Small intestine (tissue), 7 donors: ENCODE results near the gene FAM234B. TPM values are rescaled to one million over a fixed set of nuclear protein-coding genes. Genes with fewer than 3 reads are reported as not detected.

Experiments used
- DNase-seq, 2 donors: peaks; one replicate each; pipeline versions ENCODE4 v3.0.0 to v3.0.0-alpha.2; 2013
- FAIRE-seq: peaks from 2 replicates; lab custom pipeline; 2012; peaks lifted over from hg19 to GRCh38; lab: Jason Lieb, UNC
- H3K27ac ChIP-seq, 3 donors: one replicate each; pipeline ENCODE4 v1.5.1; 2013; ENCODE audit warnings: low read length in 2 of 3, mild to moderate bottlenecking in 2 of 3, control low read depth in 1 of 3, inconsistent platforms in 1 of 3, low read depth in 1 of 3, moderate library complexity in 1 of 3
- H3K27me3 ChIP-seq, 3 donors: one replicate each; pipeline ENCODE4 v1.6.1; 2013; ENCODE audit warnings: low read length in 3 of 3, inconsistent platforms in 1 of 3; ENCODE audit not compliant: control insufficient read depth in 3 of 3, insufficient read depth in 3 of 3
- H3K36me3 ChIP-seq, 3 donors: one replicate each; pipeline ENCODE4 v1.6.1; 2013; ENCODE audit warnings: low read length in 3 of 3, inconsistent platforms in 1 of 3, low read depth in 1 of 3, mild to moderate bottlenecking in 1 of 3, moderate library complexity in 1 of 3; ENCODE audit not compliant: control insufficient read depth in 3 of 3, insufficient read depth in 2 of 3
- H3K4me1 ChIP-seq, 3 donors: one replicate each; pipeline ENCODE4 v1.6.1; 2013; ENCODE audit warnings: low read length in 2 of 3, inconsistent platforms in 1 of 3, low read depth in 1 of 3, mild to moderate bottlenecking in 1 of 3, moderate library complexity in 1 of 3; ENCODE audit not compliant: control insufficient read depth in 3 of 3, insufficient read depth in 2 of 3
- H3K4me3 ChIP-seq, 3 donors: one replicate each; pipeline ENCODE4 v1.5.1; 2013; ENCODE audit warnings: low read length in 3 of 3, control low read depth in 1 of 3, inconsistent platforms in 1 of 3, low read depth in 1 of 3, mild to moderate bottlenecking in 1 of 3, moderate library complexity in 1 of 3
- H3K9me3 ChIP-seq, 2 donors: one replicate each; pipeline ENCODE4 v1.6.1; 2013; ENCODE audit warnings: low read depth in 1 of 2, low read length in 1 of 2; ENCODE audit not compliant: control insufficient read depth in 2 of 2, insufficient read depth in 1 of 2
- WGBS, 3 donors: extraction: QIAGEN DNeasy Blood & Tissue Kit; methylation state at CpG; one replicate each; pipeline ENCODE4 v1.1.7; 2013; 5-methylcytosine and 5-hydroxymethylcytosine counted together
- polyA plus RNA-seq, 4 donors: library from polyadenylated mRNA; stranded (reverse) in 3 of 4; unstranded in 1 of 4; fragments of 200-250 nt in 3 of 4; fragments of 120-200 nt in 1 of 4; gene quantifications; one replicate each; pipeline versions ENCODE4 v1.2.1 to v1.2.3, GENCODE V29; 2013
- donor health status: healthy with polysubstance abuse.
- donor health status: control.
- donor health status: control.
- donor health status: Bipolar disorder and iron deficiency.
- donor health status: healthy.

Gene FAM234B
- polyA plus RNA-seq, 4 donors, result 0.45 to 7.8 (median 1.4) TPM

- DNase-seq (no peak), FAIRE-seq (no peak)
- Histone ChIP-seq H3K27me3 (no peaks in the 10 kb centered on the region), H3K36me3 (peaks cover 0 to 20% (median 0%) of the 10 kb centered on the region in 3 donors), H3K4me3 (no peak overlapping the region), H3K4me1 (no peaks in the 10 kb centered on the region), H3K27ac (no peak overlapping the region), H3K9me3 (no peaks in the 10 kb centered on the region)
- WGBS, 3 donors, result 79 to 81% (median 80%) methylated on average over 10 of the region's 10 CpGs
Measured at GRCh38 chr12:13071305-13072280, 27.4 kb downstream of the FAM234B start.

GRCh38 chr12:13073173-13073572 is 29.0 kb downstream of the FAM234B start:
- FAIRE-seq (no peak), DNase-seq (no peak)
- peaks cover 0 to 16% (median 0%) of the 10 kb centered on the region in 3 donors for H3K36me3 ChIP-seq
- 69 to 82% (median 79%) methylated on average over 3 of the region's 3 CpGs for WGBS, 3 donors
- H3K27ac ChIP-seq, result no peak overlapping the region
- H3K4me1 ChIP-seq, result no peaks in the 10 kb centered on the region
- no peak overlapping the region for H3K4me3 ChIP-seq
- H3K27me3 ChIP-seq, result no peaks in the 10 kb centered on the region
- no peaks in the 10 kb centered on the region for H3K9me3 ChIP-seq

GRCh38 chr12:13074396-13075117 is 30.4 kb downstream of the FAM234B start:
- DNase-seq (no peak), FAIRE-seq (no peak)
- Histone ChIP-seq H3K36me3 (peaks cover 0 to 13% (median 0%) of the 10 kb centered on the region in 3 donors), H3K27me3 (no peaks in the 10 kb centered on the region), H3K4me1 (peaks cover 0 to 3% (median 0%) of the 10 kb centered on the region in 3 donors), H3K4me3 (no peak overlapping the region), H3K9me3 (no peaks in the 10 kb centered on the region), H3K27ac (no peak overlapping the region)
- 91 to 94% (median 92%) methylated on average over 3 of the region's 3 CpGs for WGBS, 3 donors

- no peaks in the 10 kb centered on the region for H3K9me3 ChIP-seq
- H3K36me3 ChIP-seq, result peaks cover 0 to 15% (median 0%) of the 10 kb centered on the region in 3 donors
- no peak overlapping the region for H3K27ac ChIP-seq
- peaks cover 0 to 8% (median 0%) of the 10 kb centered on the region in 3 donors for H3K4me1 ChIP-seq
- DNase-seq (no peak), FAIRE-seq (no peak)
- H3K27me3 ChIP-seq, result no peaks in the 10 kb centered on the region
- no peak overlapping the region for H3K4me3 ChIP-seq
Measured at GRCh38 chr12:13075118-13075480, 30.9 kb downstream of the FAM234B start.

- Histone ChIP-seq H3K36me3 (peaks cover 0 to 10% (median 0%) of the 10 kb centered on the region in 3 donors), H3K4me3 (no peak overlapping the region), H3K9me3 (no peaks in the 10 kb centered on the region), H3K4me1 (peaks cover 0 to 13% (median 0%) of the 10 kb centered on the region in 3 donors), H3K27ac (no peak overlapping the region), H3K27me3 (no peaks in the 10 kb centered on the region)
- FAIRE-seq, result no peak
- WGBS, 3 donors, result 83 to 91% (median 87%) methylated on average over 12 of the region's 12 CpGs
- no peak for DNase-seq
Measured at GRCh38 chr12:13075786-13076570, 31.8 kb downstream of the FAM234B start.

GRCh38 chr12:13079440-13079906 is 35.3 kb downstream of the FAM234B start:
- no peaks in the 10 kb centered on the region for H3K27me3 ChIP-seq
- 82 to 92% (median 84%) methylated on average over 8 of the region's 8 CpGs for WGBS, 3 donors
- no peak for FAIRE-seq
- no peak overlapping the region for H3K27ac ChIP-seq
- H3K4me1 ChIP-seq, result peaks cover 0 to 13% (median 0%) of the 10 kb centered on the region in 3 donors
- H3K4me3 ChIP-seq, result no peak overlapping the region
- no peaks in the 10 kb centered on the region for H3K9me3 ChIP-seq
- peaks cover 0 to 9% (median 0%) of the 10 kb centered on the region in 3 donors for H3K36me3 ChIP-seq
- no peak for DNase-seq

- FAIRE-seq, result no peak
- 57 to 74% (median 63%) methylated on average over 3 of the region's 3 CpGs for WGBS, 3 donors
Measured at GRCh38 chr12:13080266-13080665, 36.1 kb downstream of the FAM234B start.

More at GRCh38 chr12:13080266-13080665, 36.1 kb downstream of the FAM234B start:
- Histone ChIP-seq H3K27ac (peak overlapping the region in 1 of 3 donors; percentile 42), H3K9me3 (no peaks in the 10 kb centered on the region), H3K4me1 (peaks cover 0 to 13% (median 0%) of the 10 kb centered on the region in 3 donors), H3K36me3 (peaks cover 0 to 12% (median 2%) of the 10 kb centered on the region in 3 donors), H3K27me3 (no peaks in the 10 kb centered on the region), H3K4me3 (no peak overlapping the region)
- peak in 1 of 2 donors; percentile 46 for DNase-seq
